ENCODE measurements around the gene MITF.

MITF gene

GRCh38 chr3:69983546-69984265, 244.4 kb downstream of the MITF start:
- DNase-seq, result peak; percentile 49

- no peak for DNase-seq
Measured at GRCh38 chr3:69985266-69985665, 246.0 kb downstream of the MITF start.

GRCh38 chr3:69986419-69986818, 247.2 kb downstream of the MITF start:
- no peak for DNase-seq

GRCh38 chr3:69987833-69988232, 248.6 kb downstream of the MITF start:
- DNase-seq, result no peak

- DNase-seq, result no peak
Measured at GRCh38 chr3:69993757-69994156, 254.5 kb downstream of the MITF start.

- no peak for DNase-seq
Measured at GRCh38 chr3:69994919-69995318, 255.7 kb downstream of the MITF start.

- DNase-seq, result no peak
Measured at GRCh38 chr3:69997631-69998307, 258.5 kb downstream of the MITF start.

- no peak for DNase-seq
Measured at GRCh38 chr3:69998759-69999139, 259.5 kb downstream of the MITF start.

- no peak for DNase-seq
Measured at GRCh38 chr3:69999140-70000027, 260.1 kb downstream of the MITF start, which contains the start of gene SAMMSON. TSS of gene SAMMSON (plus strand) at chr3:69999733.

GRCh38 chr3:70000028-70000410, 260.8 kb downstream of the MITF start:
- DNase-seq, result no peak

GRCh38 chr3:70000563-70001081, 261.4 kb downstream of the MITF start:
- DNase-seq, result no peak

GRCh38 chr3:70003119-70003518, 263.9 kb downstream of the MITF start:
- DNase-seq, result no peak

GRCh38 chr3:70006089-70006488, 266.8 kb downstream of the MITF start:
- DNase-seq, result no peak

GRCh38 chr3:70010346-70010745, 271.1 kb downstream of the MITF start:
- no peak for DNase-seq

GRCh38 chr3:70011582-70011981, 272.3 kb downstream of the MITF start:
- DNase-seq, result no peak

Data from activated CD4-positive, alpha-beta T cell treated with anti-CD3 and anti-CD28 coated beads, Interleukin-2, Interleukin-6, amounts not matched to agents 100 ng/mL and 50 ng/mL, durations not matched to agents 16 hours and 8 hours (primary cell).